Gastrocnemius medialis (tissue), 4 donors: ENCODE measurements around the gene PRKCA.

ENCODE experiments used
- CTCF ChIP-seq, 5 experiments: fragments of 450-650 bp in 3 of 5; fragments of 200-600 bp in 2 of 5; sonication (generic) in 2 of 5; IDR thresholded peaks in 4 of 5; conservative IDR thresholded peaks in 1 of 5; 1 replicate in 4 of 5; 2 replicates in 1 of 5; pipeline ENCODE4 v1.5.1; 2016 to 2019; ENCODE audit warnings: antibody characterized with exemption in 5 of 5, mild to moderate bottlenecking in 3 of 5, moderate library complexity in 3 of 5
- POLR2A ChIP-seq, 2 donors: fragments of 450-650 bp; IDR thresholded peaks; one replicate each; pipeline ENCODE4 v1.6.1; 2017; ENCODE audit warnings: antibody characterized with exemption in 2 of 2, mild to moderate bottlenecking in 2 of 2, moderate library complexity in 2 of 2

GRCh38 chr17:66584927-66585326 is 282.5 kb downstream of the PRKCA start:
- TF ChIP-seq CTCF (IDR thresholded peaks at IDR 0.05 in 4 of 5, conservative IDR thresholded peaks at IDR 0.05 in 1 of 5) (no peak), POLR2A (IDR thresholded peaks at IDR 0.05) (no peak)
